ENCODE data around the gene SOSTDC1.
"Not testable (repeated sequence)": the region's sequence is repeated elsewhere in the genome, so short reads cannot be mapped to it uniquely, and the experiment has no call there.

Gene SOSTDC1, protein sequence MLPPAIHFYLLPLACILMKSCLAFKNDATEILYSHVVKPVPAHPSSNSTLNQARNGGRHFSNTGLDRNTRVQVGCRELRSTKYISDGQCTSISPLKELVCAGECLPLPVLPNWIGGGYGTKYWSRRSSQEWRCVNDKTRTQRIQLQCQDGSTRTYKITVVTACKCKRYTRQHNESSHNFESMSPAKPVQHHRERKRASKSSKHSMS

DNA sequence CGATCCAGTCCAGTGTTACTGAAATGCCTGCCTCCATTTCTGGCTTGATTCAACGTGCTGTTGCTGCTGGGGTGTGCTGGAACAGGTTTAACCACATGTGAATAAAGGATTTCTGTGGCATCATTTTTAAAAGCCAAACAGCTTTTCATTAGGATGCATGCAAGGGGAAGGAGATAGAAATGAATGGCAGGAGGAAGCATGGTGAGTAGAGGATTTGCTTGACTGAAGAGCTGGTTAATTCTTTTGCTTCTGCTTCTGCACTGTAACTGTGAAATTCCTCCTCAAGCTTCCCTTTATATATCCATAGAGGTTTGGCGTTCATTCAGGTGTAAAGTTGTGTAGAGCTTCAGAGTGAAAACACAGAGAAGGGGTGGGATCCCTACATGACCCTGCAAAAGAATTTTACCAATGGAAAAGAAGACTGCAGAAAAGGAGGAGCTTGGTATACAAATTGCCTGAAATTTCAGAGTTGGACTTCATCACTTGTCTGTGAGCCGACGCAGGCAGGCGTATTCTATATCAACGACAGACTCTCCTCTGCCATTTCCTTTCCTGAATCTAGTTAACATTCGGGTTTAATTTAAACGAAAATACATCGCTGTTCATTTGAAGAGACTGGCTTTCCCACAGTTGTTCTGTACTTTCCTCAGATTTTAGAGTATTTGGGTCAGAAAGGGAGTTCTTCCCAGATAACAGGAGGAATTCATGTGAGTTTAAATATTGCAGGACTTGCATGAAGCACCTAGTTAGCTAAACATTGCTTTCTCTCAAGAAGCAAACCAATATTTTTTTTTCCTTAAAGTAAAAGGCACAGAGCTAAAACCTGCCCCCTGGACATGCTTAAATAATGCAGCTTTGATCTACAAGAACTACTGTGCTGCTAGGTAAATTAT, at the start of gene SOSTDC1:
SOSTDC1 (minus strand) TSS at position 270 of the 893 bp plus-strand sequence; CDS start at position 200, 70 bp downstream.
- TF ChIP-seq, protein P1, sequence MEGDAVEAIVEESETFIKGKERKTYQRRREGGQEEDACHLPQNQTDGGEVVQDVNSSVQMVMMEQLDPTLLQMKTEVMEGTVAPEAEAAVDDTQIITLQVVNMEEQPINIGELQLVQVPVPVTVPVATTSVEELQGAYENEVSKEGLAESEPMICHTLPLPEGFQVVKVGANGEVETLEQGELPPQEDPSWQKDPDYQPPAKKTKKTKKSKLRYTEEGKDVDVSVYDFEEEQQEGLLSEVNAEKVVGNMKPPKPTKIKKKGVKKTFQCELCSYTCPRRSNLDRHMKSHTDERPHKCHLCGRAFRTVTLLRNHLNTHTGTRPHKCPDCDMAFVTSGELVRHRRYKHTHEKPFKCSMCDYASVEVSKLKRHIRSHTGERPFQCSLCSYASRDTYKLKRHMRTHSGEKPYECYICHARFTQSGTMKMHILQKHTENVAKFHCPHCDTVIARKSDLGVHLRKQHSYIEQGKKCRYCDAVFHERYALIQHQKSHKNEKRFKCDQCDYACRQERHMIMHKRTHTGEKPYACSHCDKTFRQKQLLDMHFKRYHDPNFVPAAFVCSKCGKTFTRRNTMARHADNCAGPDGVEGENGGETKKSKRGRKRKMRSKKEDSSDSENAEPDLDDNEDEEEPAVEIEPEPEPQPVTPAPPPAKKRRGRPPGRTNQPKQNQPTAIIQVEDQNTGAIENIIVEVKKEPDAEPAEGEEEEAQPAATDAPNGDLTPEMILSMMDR (conservative IDR thresholded peaks at IDR 0.05; ENCODE audit: control insufficient read depth, insufficient read depth, low read depth, low read length), result no peak
- H3K4me3 ChIP-seq (ENCODE audit: control insufficient read depth, low read depth, low read length), result no peak within 1 kb of the TSS
- DNase-seq (ENCODE audit: low read depth), result peak; percentile 8

GRCh38 chr7:16514729-16515128, 49.2 kb upstream of the SOSTDC1 start:
- no peak for DNase-seq (ENCODE audit: low read depth)
- TF ChIP-seq, protein P1 (conservative IDR thresholded peaks at IDR 0.05; ENCODE audit: control insufficient read depth, insufficient read depth, low read depth, low read length), result no peak

GRCh38 chr7:16514271-16514670, 48.7 kb upstream of the SOSTDC1 start:
- no peak for DNase-seq (ENCODE audit: low read depth)
- TF ChIP-seq, protein P1 (conservative IDR thresholded peaks at IDR 0.05; ENCODE audit: control insufficient read depth, insufficient read depth, low read depth, low read length), result no peak

More at GRCh38 chr7:16514729-16515128, 49.2 kb upstream of the SOSTDC1 start:
- H3K4me3 ChIP-seq (ENCODE audit: control insufficient read depth, low read depth, low read length), result no peak overlapping the region

DNA sequence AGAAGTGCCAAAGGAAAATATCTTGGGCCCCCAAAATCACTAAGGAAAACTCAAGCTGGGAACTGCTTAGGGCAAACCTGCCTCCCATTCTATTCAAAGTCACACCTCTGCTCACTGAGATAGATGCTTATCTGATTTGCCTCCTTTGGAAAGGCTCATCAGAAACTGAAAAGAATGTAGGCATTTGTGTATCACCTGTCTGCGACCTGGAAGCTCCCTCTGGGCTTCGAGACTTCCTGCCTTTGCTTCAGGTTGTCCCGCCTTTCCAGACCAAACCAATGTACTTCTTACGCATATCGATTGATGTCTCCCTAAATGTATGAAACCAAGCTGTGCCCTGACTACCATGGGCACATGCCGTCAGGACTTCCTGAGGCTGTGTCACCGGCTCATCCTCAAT, 46.6 kb upstream of the SOSTDC1 start:
- TF ChIP-seq, protein P1 (conservative IDR thresholded peaks at IDR 0.05; ENCODE audit: control insufficient read depth, insufficient read depth, low read depth, low read length), result no peak
- DNase-seq (ENCODE audit: low read depth), result no peak
- no peak overlapping the region for H3K4me3 ChIP-seq (ENCODE audit: control insufficient read depth, low read depth, low read length)

More at GRCh38 chr7:16514271-16514670, 48.7 kb upstream of the SOSTDC1 start:
- no peak overlapping the region for H3K4me3 ChIP-seq (ENCODE audit: control insufficient read depth, low read depth, low read length)

GRCh38 chr7:16511314-16511713, 45.8 kb upstream of the SOSTDC1 start:
- TF ChIP-seq, protein P1 (conservative IDR thresholded peaks at IDR 0.05; ENCODE audit: control insufficient read depth, insufficient read depth, low read depth, low read length), result no peak
- DNase-seq (ENCODE audit: low read depth), result no peak
- no peak overlapping the region for H3K4me3 ChIP-seq (ENCODE audit: control insufficient read depth, low read depth, low read length)

- no peak overlapping the region for H3K4me3 ChIP-seq (ENCODE audit: control insufficient read depth, low read depth, low read length)
- TF ChIP-seq, protein P1 (conservative IDR thresholded peaks at IDR 0.05; ENCODE audit: control insufficient read depth, insufficient read depth, low read depth, low read length), result no peak
- no peak for DNase-seq (ENCODE audit: low read depth)
Measured at GRCh38 chr7:16509829-16510228, 44.3 kb upstream of the SOSTDC1 start.

- not testable (repeated sequence) for H3K4me3 ChIP-seq (ENCODE audit: control insufficient read depth, low read depth, low read length)
Measured at GRCh38 chr7:16506422-16506821, 40.9 kb upstream of the SOSTDC1 start.

More at GRCh38 chr7:16506422-16506821, 40.9 kb upstream of the SOSTDC1 start:
- not testable (repeated sequence) for DNase-seq (ENCODE audit: low read depth)

All from fibroblast of mammary gland (primary cell).